Lower leg skin (tissue), 4 donors: ENCODE data around the gene TRAPPC12. TPM values are rescaled to one million over a fixed set of nuclear protein-coding genes. Genes with fewer than 3 reads are reported as not detected.
"Not testable (repeated sequence)": the region's sequence is repeated elsewhere in the genome, so short reads cannot be mapped to it uniquely, and the experiment has no call there.

Experiments
- DNase-seq, 2 donors: peaks; one replicate each; pipeline ENCODE4 v3.0.0-alpha.2; 2019; ENCODE audit warnings: low spot score in 2 of 2
- H3K4me3 ChIP-seq: fragments of 200-600 bp; sonication (generic); 2 replicates; pipeline ENCODE4 v1.5.1; 2017; ENCODE audit warnings: mild to moderate bottlenecking, low read depth; ENCODE audit not compliant: poor library complexity, severe bottlenecking
- CTCF ChIP-seq, 3 donors: fragments of 450-650 bp; IDR thresholded peaks; one replicate each; pipeline ENCODE4 v1.5.1; 2016; ENCODE audit warnings: antibody characterized with exemption in 3 of 3, mild to moderate bottlenecking in 3 of 3, moderate library complexity in 2 of 3
- POLR2A ChIP-seq, 2 donors: fragments of 450-650 bp; IDR thresholded peaks; one replicate each; pipeline ENCODE4 v1.6.1; 2016 to 2017; ENCODE audit warnings: antibody characterized with exemption in 2 of 2, mild to moderate bottlenecking in 1 of 2, moderate library complexity in 1 of 2
- WGBS, 2 donors: methylation state at CpG; one replicate each; pipeline ENCODE4 v1.1.5; 2018; 5-methylcytosine and 5-hydroxymethylcytosine counted together
- intact Hi-C: fragments of 100-400 bp; cut with DNase I; formaldehyde crosslinking; loops from one replicate; pipeline ENCODE4 v1.15.0; 2023; ENCODE audit warnings: low total_unique reads
- total RNA-seq, 4 donors: library from RNA; depleted of rRNA; stranded (reverse); fragments of >200 nt; gene quantifications; one replicate each; pipeline ENCODE4 v1.1.0, GENCODE V29; 2016

Gene TRAPPC12
- total RNA-seq, 4 donors from 2014 or later = 79.4 to 139 (median 121) TPM

DNA sequence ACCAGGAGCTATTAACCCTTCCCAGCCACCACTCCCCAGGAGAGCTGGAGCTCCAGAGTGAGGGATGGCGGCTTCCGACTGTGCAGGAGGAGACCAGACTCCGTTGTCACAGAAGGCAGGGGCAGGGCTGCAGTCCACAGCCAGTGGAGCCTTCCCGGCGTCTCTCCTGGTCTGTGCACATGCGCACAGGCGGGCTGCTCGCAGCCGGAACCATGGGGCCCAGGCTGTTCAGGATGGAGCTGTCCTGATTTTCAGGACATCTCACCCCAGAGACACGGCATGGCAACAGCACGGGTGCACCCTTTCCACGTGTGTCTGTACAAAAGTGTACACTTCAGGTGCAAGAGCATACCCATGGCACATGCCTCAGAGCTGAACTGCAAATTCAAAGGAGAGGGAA, 30.7 kb upstream of the TRAPPC12 start:
- TF ChIP-seq CTCF (IDR thresholded peaks at IDR 0.05) (no peak), POLR2A (IDR thresholded peaks at IDR 0.05) (no peak)
- intact Hi-C loops = no loop called here
- H3K4me3 ChIP-seq = no peak overlapping the region
- 70 to 73% methylated on average over 12 of the region's 12 CpGs for WGBS, 2 donors
- DNase-seq = no peak

DNA sequence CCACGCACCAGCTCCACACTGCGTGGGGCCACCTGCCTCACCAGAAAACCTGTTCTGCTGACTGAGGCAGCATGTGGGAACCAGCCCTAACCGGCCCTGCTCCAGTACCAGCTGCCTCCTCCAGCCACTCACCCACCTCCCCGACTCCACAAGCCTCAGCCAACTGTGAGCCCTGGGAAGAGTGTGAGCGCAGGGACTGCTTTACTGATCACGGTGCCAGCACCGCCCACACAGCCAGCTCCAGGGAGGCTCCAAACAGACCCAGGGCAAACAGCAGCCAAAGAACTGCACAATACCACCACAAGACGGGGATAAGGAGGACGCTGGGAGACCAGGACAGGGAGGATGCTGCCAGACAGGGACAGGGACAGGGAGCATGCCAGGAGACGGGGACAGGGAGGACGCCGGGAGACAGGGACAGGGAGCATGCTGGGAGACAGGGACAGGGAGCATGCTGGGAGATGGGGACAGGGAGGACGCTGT, 30.2 kb upstream of the TRAPPC12 start:
- intact Hi-C loops = no loop called here
- no peak overlapping the region for H3K4me3 ChIP-seq
- DNase-seq = peak in 1 of 2 donors; percentile 19
- 29 to 40% methylated on average over 13 of the region's 13 CpGs for WGBS, 2 donors
- TF ChIP-seq POLR2A (IDR thresholded peaks at IDR 0.05) = no peak
- no peak for TF ChIP-seq CTCF (IDR thresholded peaks at IDR 0.05)

DNA sequence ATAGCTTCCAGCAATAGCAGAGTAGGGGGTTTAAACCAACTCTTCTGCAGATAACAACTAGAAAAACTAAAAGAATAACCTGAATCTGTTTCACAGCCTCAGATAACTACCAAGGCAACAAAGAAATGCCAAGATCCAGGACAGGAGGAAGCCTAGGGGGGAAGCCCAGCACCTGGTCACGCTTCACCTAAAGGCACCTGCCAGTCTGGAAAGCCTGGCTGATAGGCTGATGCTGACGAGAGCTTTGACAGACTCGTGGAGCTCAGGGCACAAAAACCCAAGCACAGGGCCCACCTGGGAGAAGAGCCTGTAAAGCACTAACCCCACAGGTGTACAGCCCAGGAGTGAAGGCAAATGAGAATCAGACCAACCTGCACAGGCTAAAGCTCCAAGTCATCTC, 24.5 kb upstream of the TRAPPC12 start:
- TF ChIP-seq CTCF (IDR thresholded peaks at IDR 0.05) (no peak), POLR2A (IDR thresholded peaks at IDR 0.05) (no peak)
- H3K4me3 ChIP-seq = no peak overlapping the region
- DNase-seq = no peak
- 95% methylated on average over 3 of the region's 3 CpGs for WGBS, 2 donors
- intact Hi-C loops = no loop called here

DNA sequence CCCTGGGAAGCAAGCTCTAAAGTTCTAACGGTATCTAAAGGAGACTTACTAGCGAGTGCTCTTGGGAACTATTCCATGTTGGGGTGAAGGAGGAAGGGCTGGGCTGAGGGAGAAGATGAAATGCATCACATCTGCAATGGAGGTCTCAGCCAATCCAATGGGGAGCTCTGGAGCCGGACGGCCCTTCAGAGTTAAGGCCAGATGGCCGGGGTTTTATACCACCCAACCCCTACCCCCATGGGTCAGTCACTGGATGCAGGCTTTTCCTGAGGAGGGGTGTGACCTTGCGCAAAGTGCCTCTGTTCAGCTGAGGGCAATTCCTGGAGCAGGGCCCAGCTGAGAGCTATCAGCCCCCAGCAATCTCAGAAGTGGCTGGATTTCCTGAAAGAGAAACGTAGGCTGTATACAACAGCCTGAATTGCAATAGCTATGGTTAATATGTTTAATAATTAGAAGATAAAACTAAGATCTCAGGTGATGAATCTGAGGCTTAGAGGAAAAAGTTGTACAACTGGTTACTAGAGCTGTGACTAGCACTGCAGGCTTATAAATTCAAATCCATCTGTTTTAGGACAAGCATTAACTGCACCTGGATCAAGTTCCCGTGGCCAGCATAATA, 23.4 kb upstream of the TRAPPC12 start:
- DNase-seq = no peak
- H3K4me3 ChIP-seq = no peak overlapping the region
- WGBS, 2 donors = 87% methylated on average over 8 of the region's 8 CpGs
- TF ChIP-seq CTCF (IDR thresholded peaks at IDR 0.05) (no peak), POLR2A (IDR thresholded peaks at IDR 0.05) (no peak)
- intact Hi-C loops = no loop called here

- TF ChIP-seq POLR2A (IDR thresholded peaks at IDR 0.05) (no peak), CTCF (IDR thresholded peaks at IDR 0.05) (no peak)
- no peak for DNase-seq
- 65 to 78% methylated on average over 2 of the region's 2 CpGs for WGBS, 2 donors
- no peak overlapping the region for H3K4me3 ChIP-seq
- intact Hi-C loops = no loop called here
Measured at GRCh38 chr2:3356799-3357198, 22.7 kb upstream of the TRAPPC12 start.

DNA sequence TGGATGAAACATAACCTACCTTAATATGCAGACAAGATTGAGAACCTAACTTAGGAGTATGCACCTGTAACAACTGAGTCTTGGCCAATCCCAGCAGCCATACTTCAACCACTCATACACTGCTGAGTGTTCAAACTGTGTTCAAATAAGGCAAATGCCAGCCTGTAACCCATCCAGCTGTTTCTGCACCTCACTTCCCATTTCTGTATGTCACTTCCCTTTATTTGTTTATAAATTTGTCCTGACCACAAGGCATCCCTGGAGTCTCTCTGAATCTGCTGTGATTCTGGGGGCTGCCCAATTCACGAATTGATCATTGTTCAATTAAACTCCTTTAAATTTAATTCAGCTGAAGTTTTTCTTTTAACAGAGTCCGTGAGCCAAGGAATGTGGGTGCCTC, 22.0 kb upstream of the TRAPPC12 start:
- intact Hi-C loops, DNase-seq, H3K4me3 ChIP-seq: not testable (repeated sequence)
- whole genome bisulfite sequencing, 2 donors = 87 to 93% methylated on average over 2 of the region's 2 CpGs
